ENCODE data around the gene FAT2. TPM values are rescaled to one million over a fixed set of nuclear protein-coding genes. Genes with fewer than 3 reads are reported as not detected.
A peak's percentile ranks its signal among the peaks of the same experiment; 100 is the strongest.
"Not testable (repeated sequence)": the region's sequence is repeated elsewhere in the genome, so short reads cannot be mapped to it uniquely, and the experiment has no call there.

The FAT2 gene
- polyA plus RNA-seq, 4 donors: 5.7 to 11.0 (median 6.7) TPM

DNA sequence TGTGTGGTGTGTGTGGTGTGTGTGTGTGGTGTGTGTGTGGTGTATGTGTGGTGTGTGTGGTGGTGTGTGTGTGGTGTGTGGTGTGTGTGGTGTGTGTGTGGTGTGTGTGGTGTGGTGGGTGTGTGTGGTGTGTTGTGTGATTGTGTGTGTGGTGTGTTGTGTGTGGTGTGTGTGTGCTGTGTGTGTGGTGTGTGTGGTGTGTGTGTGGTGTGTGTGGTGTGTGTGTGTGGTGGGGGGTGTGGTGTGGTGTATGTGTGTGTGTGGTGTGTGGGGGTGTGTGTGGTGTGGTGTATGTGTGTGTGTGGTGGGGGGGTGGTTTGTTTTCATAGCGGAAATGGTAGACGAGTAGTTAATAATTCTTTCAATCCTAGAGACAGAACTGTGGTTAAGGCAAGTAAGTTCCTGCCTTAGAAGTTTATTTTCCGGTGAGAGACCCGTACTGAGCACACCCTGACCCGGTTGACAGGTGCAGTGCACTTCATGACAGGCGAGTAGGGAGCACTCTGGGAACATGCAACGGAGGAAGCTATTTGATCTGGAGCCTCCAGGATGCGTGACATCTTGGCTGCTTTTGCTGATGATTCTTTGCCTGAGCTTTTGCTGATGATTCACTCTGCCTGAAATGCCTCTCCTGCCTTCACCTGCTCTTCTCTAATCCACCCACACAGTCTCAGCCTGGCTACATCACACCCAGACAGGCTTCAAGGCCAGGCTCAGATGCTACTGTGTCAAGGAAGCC is 21.7 kb upstream of the FAT2 start:
- no peak for DNase-seq (ENCODE audit: low read depth in 4 of 4, low spot score in 2 of 4)

- DNase-seq (ENCODE audit: low read depth in 4 of 4, low spot score in 2 of 4): no peak
Measured at GRCh38 chr5:151611127-151611775, 20.1 kb upstream of the FAT2 start.

GRCh38 chr5:151608522-151608921 is 17.4 kb upstream of the FAT2 start:
- DNase-seq (ENCODE audit: low read depth in 4 of 4, low spot score in 2 of 4): no peak

- no peak for DNase-seq (ENCODE audit: low read depth in 4 of 4, low spot score in 2 of 4)
Measured at GRCh38 chr5:151607304-151607703, 16.2 kb upstream of the FAT2 start.

- no peak for DNase-seq (ENCODE audit: low read depth in 4 of 4, low spot score in 2 of 4)
Measured at GRCh38 chr5:151605559-151605958, 14.4 kb upstream of the FAT2 start.

DNA sequence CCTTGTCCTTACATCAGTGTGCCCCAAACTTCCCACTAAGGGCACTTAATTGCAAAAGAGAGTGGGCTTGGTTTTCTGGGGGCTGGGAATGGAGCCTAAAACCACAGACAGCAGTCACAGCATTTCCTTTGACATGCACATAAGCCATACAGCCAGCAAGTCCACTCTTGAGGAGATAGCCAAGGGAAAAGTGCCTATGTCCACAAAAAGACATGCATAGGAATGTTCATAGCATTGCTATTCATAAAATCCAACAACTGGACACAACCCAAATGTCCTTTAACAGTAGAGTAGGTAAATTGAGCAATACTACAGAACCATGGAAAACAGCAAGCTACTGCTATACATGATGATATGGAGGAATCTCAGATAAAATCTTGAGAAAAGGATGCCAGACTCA is 11.7 kb upstream of the FAT2 start:
- DNase-seq (ENCODE audit: low read depth in 4 of 4, low spot score in 2 of 4): no peak

DNA sequence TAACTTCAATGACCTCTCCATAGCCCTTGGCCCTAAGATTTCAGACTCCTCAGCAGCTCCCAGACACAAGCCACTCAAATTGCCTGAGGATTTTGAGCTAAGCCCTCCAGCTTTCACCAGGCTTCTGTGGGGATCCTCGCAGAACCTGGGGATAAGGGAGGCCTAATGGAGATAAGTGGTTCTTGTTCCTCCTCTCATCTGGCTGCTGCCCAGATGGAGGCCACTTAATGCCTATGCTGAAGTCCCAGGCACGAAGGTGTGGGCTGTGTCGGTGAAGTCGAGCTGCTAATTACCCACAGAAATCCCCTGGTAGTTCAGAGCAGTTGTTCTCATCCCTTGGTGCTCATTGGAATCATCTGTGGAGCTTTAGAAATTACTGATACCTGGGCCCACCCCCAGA is 10.3 kb upstream of the FAT2 start:
- DNase-seq (ENCODE audit: low read depth in 4 of 4, low spot score in 2 of 4): no peak

- DNase-seq (ENCODE audit: low read depth in 4 of 4, low spot score in 2 of 4): no peak
Measured at GRCh38 chr5:151600069-151600665, 9.0 kb upstream of the FAT2 start.

DNA sequence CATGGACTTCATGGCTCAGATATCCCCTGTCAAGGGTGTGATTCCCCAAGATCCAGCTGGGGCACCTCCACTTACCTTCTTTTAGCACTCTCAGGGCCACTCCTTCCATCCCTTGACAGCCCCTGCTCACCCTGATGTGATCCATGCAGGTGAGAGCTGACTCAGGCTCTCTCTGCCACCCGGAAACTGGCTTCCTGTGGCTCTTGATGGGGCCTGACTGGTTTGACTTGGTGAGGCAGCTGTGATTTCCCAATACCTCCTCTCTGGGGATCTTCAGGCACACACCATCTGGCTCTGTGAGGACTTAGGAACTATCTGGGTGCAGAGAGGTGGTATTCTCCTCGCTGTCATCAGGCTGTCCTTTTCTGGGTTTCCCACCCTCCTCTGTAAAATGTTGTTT is 7.9 kb upstream of the FAT2 start:
- no peak for DNase-seq (ENCODE audit: low read depth in 4 of 4, low spot score in 2 of 4)

- no peak for DNase-seq (ENCODE audit: low read depth in 4 of 4, low spot score in 2 of 4)
Measured at GRCh38 chr5:151598549-151598948, 7.4 kb upstream of the FAT2 start.

- no peak for DNase-seq (ENCODE audit: low read depth in 4 of 4, low spot score in 2 of 4)
Measured at GRCh38 chr5:151597749-151598148, 6.6 kb upstream of the FAT2 start.

DNA sequence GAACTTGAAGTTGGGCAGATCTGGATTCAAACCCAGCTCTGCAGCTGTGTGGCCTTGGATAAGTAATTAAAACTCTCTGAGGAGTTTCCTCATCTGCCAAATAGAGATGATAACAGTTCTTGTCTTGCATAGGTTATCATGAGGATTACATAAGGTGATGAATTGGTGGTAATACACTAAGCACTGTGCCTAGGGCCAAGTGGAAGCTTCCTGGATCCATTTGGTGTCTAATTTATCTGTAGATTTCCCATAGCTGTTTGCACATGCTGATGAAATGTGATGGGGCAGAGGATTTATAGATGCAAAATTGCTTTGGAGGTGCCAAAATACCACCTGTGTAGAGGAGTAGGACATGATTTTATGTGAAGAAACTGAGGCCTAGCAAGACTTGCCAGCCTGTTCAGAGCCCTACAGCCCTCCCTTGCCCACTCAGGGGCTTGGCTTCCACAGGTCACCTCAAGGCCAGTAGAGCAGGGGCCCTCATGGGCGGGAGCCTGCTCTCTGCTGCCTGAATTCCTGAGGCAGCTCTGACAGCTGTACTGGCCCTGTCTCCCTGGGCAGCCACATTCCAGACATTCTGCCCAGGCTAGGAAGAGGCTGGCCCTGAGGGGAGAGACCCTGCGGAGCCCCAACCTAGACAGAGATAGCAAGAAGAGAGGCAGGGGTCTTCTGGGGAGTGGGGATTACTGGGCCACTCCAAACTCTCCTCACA is 5.9 kb upstream of the FAT2 start:
- peak in 1 of 4 donors; percentile 21 for DNase-seq (ENCODE audit: low read depth in 4 of 4, low spot score in 2 of 4)

DNA sequence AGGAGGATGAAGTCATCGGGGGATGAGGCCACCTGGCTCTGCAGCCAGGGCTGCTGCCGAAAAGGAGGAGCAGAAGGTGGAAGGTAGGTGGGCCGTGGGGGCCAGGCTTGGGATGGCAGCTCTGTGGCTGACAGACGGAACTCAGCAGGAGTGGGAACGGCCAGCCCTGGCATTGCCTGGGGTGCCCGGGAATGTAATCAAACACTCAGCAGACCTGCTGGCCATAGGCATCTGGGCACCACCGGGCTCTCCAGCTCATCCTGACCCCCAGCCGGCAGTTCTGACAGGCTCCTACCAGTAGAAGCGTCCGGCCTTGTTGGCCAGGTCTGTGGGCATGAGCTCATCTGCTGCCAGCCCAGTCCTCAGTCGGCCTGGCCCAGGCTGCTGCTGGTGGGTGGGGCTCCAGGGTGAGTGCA is 4.3 kb upstream of the FAT2 start:
- DNase-seq (ENCODE audit: low read depth in 4 of 4, low spot score in 2 of 4): no peak

DNA sequence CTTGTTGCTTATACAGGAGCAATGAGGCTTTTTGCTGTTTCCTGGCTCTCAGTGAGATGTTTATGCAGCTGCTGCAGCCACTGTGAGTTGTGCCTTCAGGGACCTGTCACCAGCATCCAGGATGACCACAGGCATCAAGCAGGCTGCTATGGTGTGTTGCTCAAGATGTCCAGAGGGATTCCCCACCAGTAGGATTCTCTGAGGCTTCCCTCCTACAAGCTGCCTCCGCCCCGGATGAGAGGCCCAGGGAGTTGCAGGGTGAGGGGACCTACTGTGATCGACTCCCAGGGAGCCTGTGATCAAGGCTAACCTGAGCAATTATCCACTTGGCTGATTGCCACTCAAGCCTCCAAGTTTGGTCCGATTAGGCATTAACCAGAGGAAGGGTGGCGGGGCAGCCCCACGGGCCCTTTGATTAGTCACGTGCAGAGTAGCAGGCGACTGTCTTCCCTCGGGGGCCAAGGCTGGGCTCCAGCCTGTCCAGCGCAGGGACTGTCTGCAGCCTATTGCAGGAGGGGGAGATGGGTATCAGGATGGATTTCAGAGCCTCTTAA is 1.8 kb upstream of the FAT2 start:
- DNase-seq (ENCODE audit: low read depth in 4 of 4, low spot score in 2 of 4): peak in 2 of 4 donors; percentile 35 to 71

DNA sequence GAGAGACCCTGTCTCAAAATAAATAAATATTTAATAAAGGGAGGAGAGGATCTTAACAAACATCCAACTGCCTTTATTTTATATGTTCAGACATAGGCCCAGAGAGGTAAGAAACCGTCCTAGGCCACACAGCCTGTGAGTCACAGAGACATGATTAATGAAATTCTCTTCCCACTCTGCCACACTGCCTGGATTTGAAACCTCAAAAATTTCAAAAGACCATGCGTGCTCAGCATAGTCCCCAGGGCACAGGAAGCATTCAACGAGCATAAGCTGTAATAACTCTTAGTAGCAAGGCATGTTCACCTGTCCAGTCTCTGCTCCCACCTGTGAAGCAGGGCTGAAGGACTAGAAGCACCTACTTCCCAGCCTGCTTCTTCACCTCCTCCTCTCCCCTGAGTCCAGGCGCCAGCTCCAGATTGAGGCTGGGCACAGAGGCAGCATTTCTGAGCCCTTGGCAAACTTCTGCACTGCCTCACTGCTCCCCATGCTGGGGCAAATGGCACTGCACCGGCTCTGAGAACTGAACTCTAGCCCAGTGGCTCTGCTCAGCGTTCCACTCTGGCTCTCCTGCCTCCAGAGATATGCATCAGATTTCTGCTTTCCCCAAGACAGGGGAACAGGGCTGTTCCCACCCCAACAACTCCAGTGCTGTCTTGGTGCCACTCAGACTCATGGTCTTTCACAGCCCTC is 1.1 kb downstream of the FAT2 start:
- DNase-seq (ENCODE audit: low read depth in 4 of 4, low spot score in 2 of 4): no peak

GRCh38 chr5:151587796-151588555 is 3.2 kb downstream of the FAT2 start:
- DNase-seq (ENCODE audit: low read depth in 4 of 4, low spot score in 2 of 4): no peak

GRCh38 chr5:151585970-151586369 is 5.2 kb downstream of the FAT2 start:
- DNase-seq (ENCODE audit: low read depth in 4 of 4, low spot score in 2 of 4): no peak

GRCh38 chr5:151585344-151585743 is 5.8 kb downstream of the FAT2 start:
- not testable (repeated sequence) for DNase-seq (ENCODE audit: low read depth in 4 of 4, low spot score in 2 of 4)

- DNase-seq (ENCODE audit: low read depth in 4 of 4, low spot score in 2 of 4): no peak
Measured at GRCh38 chr5:151584057-151584937, 6.8 kb downstream of the FAT2 start.

Data from left renal cortex interstitium (tissue), 4 donors.